HepG2 (cell line): ENCODE measurements around the gene P2RX6. TPM values are rescaled to one million over a fixed set of nuclear protein-coding genes. Genes with fewer than 3 reads are reported as not detected.

Experiments used
- GABPB1 ChIP-seq: IDR thresholded peaks from 2 replicates; pipeline ENCODE4 v1.6.1; 2016; ENCODE audit warnings: mild to moderate bottlenecking, missing genetic modification reagents, moderate library complexity, missing compliant biosample characterization
- GATAD2A ChIP-seq: IDR thresholded peaks from 2 replicates; pipeline ENCODE4 v1.6.1; 2016
- HNRNPUL1 ChIP-seq: fragments of 200-400 bp; formaldehyde crosslinking; IDR thresholded peaks from 2 replicates; pipeline ENCODE4 v1.6.1; 2017; ENCODE audit warnings: low read depth, mild to moderate bottlenecking, low read length, moderate library complexity
- JUN ChIP-seq: sonication (generic); formaldehyde crosslinking; IDR thresholded peaks from 2 replicates; pipeline ENCODE4 v1.4.0; 2020; ENCODE audit warnings: mild to moderate bottlenecking, missing genetic modification reagents
- KDM5A ChIP-seq: fragments of 200-600 bp; sonication (generic); IDR thresholded peaks from 2 replicates; pipeline ENCODE4 v1.7.0; 2018; ENCODE audit warnings: antibody characterized with exemption, mild to moderate bottlenecking, low read length, borderline replicate concordance
- KLF12 ChIP-seq: sonication (generic); formaldehyde crosslinking; IDR thresholded peaks from 2 replicates; pipeline ENCODE4 v1.4.0; 2020; ENCODE audit warnings: missing genetic modification reagents, borderline replicate concordance
- MIXL1 ChIP-seq: IDR thresholded peaks from 2 replicates; pipeline ENCODE4 v1.6.1; 2016
- PAX8 ChIP-seq: sonication (generic); formaldehyde crosslinking; IDR thresholded peaks from 2 replicates; pipeline ENCODE4 v1.8.0; 2022; ENCODE audit warnings: mild to moderate bottlenecking, missing genetic modification reagents, borderline replicate concordance
- SALL2 ChIP-seq: sonication (generic); formaldehyde crosslinking; IDR thresholded peaks from 2 replicates; pipeline ENCODE4 v1.8.1; 2023; ENCODE audit warnings: mild to moderate bottlenecking, missing genetic modification reagents, inconsistent platforms
- TEAD3 ChIP-seq: optimal IDR thresholded peaks from 2 replicates; pipeline ENCODE3; 2016; ENCODE audit warnings: borderline replicate concordance
- ZC3H13 ChIP-seq: sonication (generic); formaldehyde crosslinking; IDR thresholded peaks from 2 replicates; pipeline ENCODE4 v1.8.1; 2023; ENCODE audit warnings: mild to moderate bottlenecking, missing genetic modification reagents, moderate library complexity
- ZKSCAN8 ChIP-seq: IDR thresholded peaks from 2 replicates; pipeline ENCODE4 v1.6.1; 2016; ENCODE audit warnings: borderline replicate concordance, missing genetic modification reagents, missing compliant biosample characterization
- ZNF772 ChIP-seq: sonication (generic); formaldehyde crosslinking; IDR thresholded peaks from 2 replicates; pipeline ENCODE4 v1.5.0; 2020; ENCODE audit warnings: mild to moderate bottlenecking, missing genetic modification reagents
- ZNF773 ChIP-seq: sonication (generic); formaldehyde crosslinking; IDR thresholded peaks from 2 replicates; pipeline ENCODE4 v1.4.0; 2020; ENCODE audit warnings: missing genetic modification reagents, borderline replicate concordance
- ZXDC ChIP-seq: sonication (generic); formaldehyde crosslinking; IDR thresholded peaks from 2 replicates; pipeline ENCODE4 v1.5.0; 2020; ENCODE audit warnings: mild to moderate bottlenecking, missing genetic modification reagents
- polyA plus RNA-seq, 8 experiments: library from polyadenylated mRNA; depleted of rRNA in 3 of 8; stranded (reverse) in 7 of 8; unstranded in 1 of 8; fragments of >200 nt; fragmentation: Illumina TruSeq in 4 of 8; extraction: Trizol in 4 of 8; gene quantifications; 2 replicates each; pipeline versions ENCODE4 v1.2.1 to v1.2.3, GENCODE V29; 2011 to 2016; ENCODE audit warnings: low read depth in 4 of 8, missing spikeins in 1 of 8, mixed read lengths in 1 of 8; ENCODE audit not compliant: insufficient read depth in 1 of 8
- total RNA-seq, 5 experiments: library from RNA; depleted of rRNA; stranded (reverse); fragments of >200 nt; fragmentation: Illumina TruSeq; extraction: Trizol; gene quantifications; 2 replicates each; pipeline ENCODE4 v1.2.3, GENCODE V29; 2016; ENCODE audit warnings: low read depth in 1 of 5
- TF ChIP-seq, protein P1 (sequence below): sonication (generic); formaldehyde crosslinking; IDR thresholded peaks from 2 replicates; pipeline ENCODE4 v1.5.1; 2020; ENCODE audit warnings: mild to moderate bottlenecking, missing genetic modification reagents, moderate library complexity

The P2RX6 gene
- total and polyA plus RNA-seq, 2 of the 13 experiments (the other 11 are each of a cell fraction or from before 2014, with no cell fraction given): 0.04 to 0.12 TPM

DNA sequence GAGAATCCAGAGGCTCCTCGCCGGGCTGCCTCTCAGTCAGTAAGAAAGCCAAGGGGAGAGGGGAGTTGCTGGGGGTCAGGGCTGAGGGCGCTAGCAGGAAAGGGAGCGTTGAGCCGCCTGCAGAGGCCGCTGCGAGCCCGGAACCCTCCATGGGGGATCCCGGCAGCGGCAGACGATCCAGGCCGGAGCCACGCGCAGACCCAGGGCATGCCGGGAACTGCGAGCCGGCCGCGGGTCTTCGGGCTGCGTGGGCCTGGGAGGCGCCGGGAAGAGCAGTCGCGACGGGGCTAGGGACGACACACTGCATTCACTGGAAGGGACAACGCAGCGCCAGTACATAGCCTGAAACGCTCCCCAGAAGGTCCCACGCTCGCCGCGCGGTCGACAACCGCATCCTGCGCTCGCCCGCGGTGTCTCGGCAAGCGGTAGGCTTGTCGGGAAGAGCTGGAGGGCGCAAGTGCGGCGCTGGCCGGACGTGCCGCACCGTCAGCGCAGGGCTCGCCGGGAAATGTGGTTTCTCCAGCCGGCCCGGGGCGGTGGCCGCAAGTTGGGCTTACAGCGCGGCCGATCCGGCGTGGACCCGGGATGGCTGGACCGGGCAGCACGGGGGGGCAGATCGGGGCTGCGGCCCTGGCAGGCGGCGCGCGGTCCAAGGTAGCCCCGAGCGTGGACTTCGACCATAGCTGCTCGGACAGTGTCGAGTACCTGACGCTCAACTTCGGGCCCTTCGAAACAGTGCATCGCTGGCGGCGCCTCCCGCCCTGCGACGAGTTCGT, 33.0 kb upstream of the P2RX6 start, which contains the start of gene LZTR1 (continued):
- TF ChIP-seq JUN (CRISPR knock-in tag) (peak; percentile 53; the same call in 1 of the 2 replicates), TEAD3 (CRISPR knock-in tag) (peak; percentile 88), KLF12 (peak; percentile 90), ZC3H13 (peak; percentile 77), ZKSCAN8 (CRISPR knock-in tag) (no peak; the same call in 1 of the 2 replicates), HNRNPUL1 (no peak), GATAD2A (peak; percentile 53; the same call in 1 of the 2 replicates), ZNF772 (CRISPR knock-in tag) (peak; percentile 93; the same call in 1 of the 2 replicates), PAX8 (CRISPR knock-in tag) (no peak; the same call in 1 of the 2 replicates), GABPB1 (CRISPR knock-in tag) (peak; percentile 98), ZXDC (CRISPR knock-in tag) (0 out of 2 replicates have a peak, but pooled peaks have one; percentile 22), MIXL1 (CRISPR knock-in tag) (0 out of 2 replicates have a peak, but pooled peaks have one; percentile 45), KDM5A (no peak), ZNF773 (CRISPR knock-in tag) (0 out of 2 replicates have a peak, but pooled peaks have one; percentile 69), SALL2 (CRISPR knock-in tag) (peak; percentile 91)
- TF ChIP-seq, protein P1, sequence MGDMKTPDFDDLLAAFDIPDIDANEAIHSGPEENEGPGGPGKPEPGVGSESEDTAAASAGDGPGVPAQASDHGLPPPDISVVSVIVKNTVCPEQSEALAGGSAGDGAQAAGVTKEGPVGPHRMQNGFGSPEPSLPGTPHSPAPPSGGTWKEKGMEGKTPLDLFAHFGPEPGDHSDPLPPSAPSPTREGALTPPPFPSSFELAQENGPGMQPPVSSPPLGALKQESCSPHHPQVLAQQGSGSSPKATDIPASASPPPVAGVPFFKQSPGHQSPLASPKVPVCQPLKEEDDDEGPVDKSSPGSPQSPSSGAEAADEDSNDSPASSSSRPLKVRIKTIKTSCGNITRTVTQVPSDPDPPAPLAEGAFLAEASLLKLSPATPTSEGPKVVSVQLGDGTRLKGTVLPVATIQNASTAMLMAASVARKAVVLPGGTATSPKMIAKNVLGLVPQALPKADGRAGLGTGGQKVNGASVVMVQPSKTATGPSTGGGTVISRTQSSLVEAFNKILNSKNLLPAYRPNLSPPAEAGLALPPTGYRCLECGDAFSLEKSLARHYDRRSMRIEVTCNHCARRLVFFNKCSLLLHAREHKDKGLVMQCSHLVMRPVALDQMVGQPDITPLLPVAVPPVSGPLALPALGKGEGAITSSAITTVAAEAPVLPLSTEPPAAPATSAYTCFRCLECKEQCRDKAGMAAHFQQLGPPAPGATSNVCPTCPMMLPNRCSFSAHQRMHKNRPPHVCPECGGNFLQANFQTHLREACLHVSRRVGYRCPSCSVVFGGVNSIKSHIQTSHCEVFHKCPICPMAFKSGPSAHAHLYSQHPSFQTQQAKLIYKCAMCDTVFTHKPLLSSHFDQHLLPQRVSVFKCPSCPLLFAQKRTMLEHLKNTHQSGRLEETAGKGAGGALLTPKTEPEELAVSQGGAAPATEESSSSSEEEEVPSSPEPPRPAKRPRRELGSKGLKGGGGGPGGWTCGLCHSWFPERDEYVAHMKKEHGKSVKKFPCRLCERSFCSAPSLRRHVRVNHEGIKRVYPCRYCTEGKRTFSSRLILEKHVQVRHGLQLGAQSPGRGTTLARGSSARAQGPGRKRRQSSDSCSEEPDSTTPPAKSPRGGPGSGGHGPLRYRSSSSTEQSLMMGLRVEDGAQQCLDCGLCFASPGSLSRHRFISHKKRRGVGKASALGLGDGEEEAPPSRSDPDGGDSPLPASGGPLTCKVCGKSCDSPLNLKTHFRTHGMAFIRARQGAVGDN (CRISPR knock-in tag): peak; percentile 100
